Sigmoid colon (tissue), 7 donors: Measurements from ENCODE around the gene CDC37L1. TPM values are rescaled to one million over a fixed set of nuclear protein-coding genes. Genes with fewer than 3 reads are reported as not detected.

Source experiments
- DNase-seq: peaks from one replicate; pipeline ENCODE4 v3.0.0-alpha.2; 2019
- H3K27ac ChIP-seq, 4 donors: fragments of 200-600 bp; sonication (generic); one replicate each; pipeline ENCODE4 v1.5.1; 2016 to 2019; ENCODE audit warnings: mild to moderate bottlenecking in 1 of 4
- H3K27me3 ChIP-seq, 3 donors: fragments of 200-600 bp; sonication (generic); one replicate each; pipeline ENCODE4 v1.5.1; 2019; ENCODE audit warnings: mild to moderate bottlenecking in 1 of 3
- H3K36me3 ChIP-seq, 4 donors: fragments of 200-600 bp; sonication (generic); one replicate each; pipeline ENCODE4 v1.5.1; 2016 to 2019
- H3K4me1 ChIP-seq, 4 donors: fragments of 200-600 bp; sonication (generic); one replicate each; pipeline ENCODE4 v1.5.1; 2017 to 2019
- H3K4me3 ChIP-seq, 4 donors: fragments of 200-600 bp; sonication (generic); one replicate each; pipeline ENCODE4 v1.5.1; 2017 to 2019; ENCODE audit warnings: mild to moderate bottlenecking in 2 of 4, moderate library complexity in 1 of 4
- H3K9me3 ChIP-seq, 4 donors: fragments of 200-600 bp in 3 of 4; sonication (generic) in 3 of 4; one replicate each; pipeline versions ENCODE4 v1.5.1 to v1.6.1; 2013 to 2019
- CTCF ChIP-seq, 4 experiments: fragments of 450-650 bp in 3 of 4; fragments of 200-600 bp in 1 of 4; IDR thresholded peaks; one replicate each; pipeline ENCODE4 v1.5.1; 2016 to 2019; ENCODE audit warnings: antibody characterized with exemption in 4 of 4, mild to moderate bottlenecking in 3 of 4, moderate library complexity in 2 of 4
- EP300 ChIP-seq, 4 donors: sonication (generic); formaldehyde crosslinking; IDR thresholded peaks; one replicate each; pipeline ENCODE4 v1.6.1; 2017; ENCODE audit warnings: antibody characterized with exemption in 4 of 4
- POLR2A ChIP-seq, 2 donors: fragments of 450-650 bp; IDR thresholded peaks; one replicate each; pipeline ENCODE4 v1.6.1; 2016; ENCODE audit warnings: antibody characterized with exemption in 2 of 2, mild to moderate bottlenecking in 2 of 2, moderate library complexity in 2 of 2
- POLR2AphosphoS5 ChIP-seq, 4 donors: sonication (generic); formaldehyde crosslinking; IDR thresholded peaks; one replicate each; pipeline ENCODE4 v1.6.1; 2017; ENCODE audit warnings: antibody characterized with exemption in 4 of 4
- WGBS, 2 donors: extraction: QIAGEN DNeasy Blood & Tissue Kit; methylation state at CpG; one replicate each; pipeline ENCODE4 v1.1.7; 2013; 5-methylcytosine and 5-hydroxymethylcytosine counted together
- intact Hi-C: fragments of 100-400 bp; cut with DNase I; formaldehyde crosslinking; loops from one replicate; pipeline ENCODE4 v1.15.1; 2023
- polyA plus RNA-seq, 3 donors: library from polyadenylated mRNA; stranded (reverse); fragments of 200-250 nt; gene quantifications; one replicate each; pipeline ENCODE4 v1.2.3, GENCODE V29; 2013
- total RNA-seq, 4 donors: library from RNA; depleted of rRNA; stranded (reverse); fragments of >200 nt; gene quantifications; one replicate each; pipeline ENCODE4 v1.1.0, GENCODE V29; 2016
- donor health status: healthy with polysubstance abuse.
- donor health status: Bipolar disorder and iron deficiency.
- donor health status: healthy.

Gene CDC37L1
- total and polyA plus RNA-seq, 7 donors, result 8.4 to 40.6 (median 30.7) TPM

GRCh38 chr9:4666042-4666699 is 13.2 kb upstream of the CDC37L1 start, which contains the start of gene SPATA6L:
Gene SPATA6L, minus strand, starts transcription at chr9:4666480. Its CDS starts 230 bp downstream, at chr9:4666250.
- intact Hi-C loops, result loop anchor here (10.0 kb wide), 1 partner anchor 1141 kb away; the partner anchor contains the start of gene RFX3
- Histone ChIP-seq H3K4me3 (peak within 1 kb of the TSS; percentile 27 to 51 (median 48)), H3K27me3 (no peaks in the 10 kb centered on the region), H3K4me1 (peaks cover 0 to 46% (median 18%) of the 10 kb centered on the region in 4 donors), H3K27ac (peak within 1 kb of the TSS; percentile 64 to 75 (median 70)), H3K36me3 (no peaks in the 10 kb centered on the region), H3K9me3 (no peaks in the 10 kb centered on the region)
- peak; percentile 88 for DNase-seq
- 1 to 2% methylated on average over 36 of the region's 36 CpGs for WGBS, 2 donors
- TF ChIP-seq POLR2AphosphoS5 (IDR thresholded peaks at IDR 0.05) (peak in 3 of 4 donors; percentile 29 to 51 (median 47)), EP300 (IDR thresholded peaks at IDR 0.05) (no peak)

- H3K27ac ChIP-seq, result no peak overlapping the region
- WGBS, 2 donors, result 97 to 99% methylated on average over 1 of the region's 1 CpG
Measured at GRCh38 chr9:4667681-4668080, 11.7 kb upstream of the CDC37L1 start.

DNA sequence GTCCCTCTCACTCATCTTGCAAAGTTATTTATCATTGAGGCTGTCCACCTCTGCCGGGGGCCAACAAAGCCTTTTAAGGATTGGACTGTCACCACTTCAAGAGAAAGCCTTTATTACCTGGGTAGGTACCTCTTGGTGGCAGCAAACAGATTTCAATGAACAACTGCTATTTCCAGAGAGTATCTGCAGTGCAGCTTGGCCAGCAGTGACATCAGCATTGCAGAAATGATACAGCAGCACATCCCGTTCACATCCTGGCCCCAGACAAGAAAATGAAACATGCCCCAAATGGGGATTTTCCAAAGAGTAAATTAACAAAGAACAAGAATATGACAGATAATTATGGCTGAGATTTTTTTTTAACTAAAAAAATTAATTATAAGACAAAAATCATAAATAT is 10.8 kb upstream of the CDC37L1 start:
- Histone ChIP-seq H3K4me1 (peaks cover 0 to 27% (median 4%) of the 10 kb centered on the region in 4 donors), H3K36me3 (no peaks in the 10 kb centered on the region), H3K27me3 (no peaks in the 10 kb centered on the region), H3K9me3 (no peaks in the 10 kb centered on the region), H3K4me3 (no peak overlapping the region), H3K27ac (no peak overlapping the region)
- intact Hi-C loops, result loop anchor here (10.0 kb wide), 1 partner anchor 1144 kb away; the partner anchor contains the start of gene RFX3
- DNase-seq, result no peak
- no peak for TF ChIP-seq EP300 (IDR thresholded peaks at IDR 0.05)
- 88 to 89% methylated on average over 2 of the region's 2 CpGs for WGBS, 2 donors

More at GRCh38 chr9:4667681-4668080, 11.7 kb upstream of the CDC37L1 start:
- DNase-seq, result no peak
- Histone ChIP-seq H3K9me3 (no peaks in the 10 kb centered on the region), H3K4me3 (no peak overlapping the region), H3K4me1 (peaks cover 0 to 37% (median 13%) of the 10 kb centered on the region in 4 donors), H3K27me3 (no peaks in the 10 kb centered on the region), H3K36me3 (no peaks in the 10 kb centered on the region)
- intact Hi-C loops, result loop anchor here (10.0 kb wide), 1 partner anchor 1143 kb away; the partner anchor contains the start of gene RFX3
- TF ChIP-seq POLR2A (IDR thresholded peaks at IDR 0.05), result no peak
- TF ChIP-seq EP300 (IDR thresholded peaks at IDR 0.05), result no peak
- no peak for TF ChIP-seq CTCF (IDR thresholded peaks at IDR 0.05)
- no peak for TF ChIP-seq POLR2AphosphoS5 (IDR thresholded peaks at IDR 0.05)

GRCh38 chr9:4669890-4670289 is 9.5 kb upstream of the CDC37L1 start:
- H3K36me3 ChIP-seq, result no peaks in the 10 kb centered on the region
- no peak for DNase-seq
- no peak overlapping the region for H3K4me3 ChIP-seq
- no peaks in the 10 kb centered on the region for H3K9me3 ChIP-seq
- TF ChIP-seq POLR2A (IDR thresholded peaks at IDR 0.05) (no peak), EP300 (IDR thresholded peaks at IDR 0.05) (no peak), CTCF (IDR thresholded peaks at IDR 0.05) (no peak), POLR2AphosphoS5 (IDR thresholded peaks at IDR 0.05) (no peak)
- no peak overlapping the region for H3K27ac ChIP-seq
- intact Hi-C loops, result loop anchor here (10.0 kb wide), 2 partner anchors 315 to 1145 kb away; partner anchors contain the start of genes JAK2 and RFX3
- H3K27me3 ChIP-seq, result no peaks in the 10 kb centered on the region
- peaks cover 0 to 20% (median 2%) of the 10 kb centered on the region in 4 donors for H3K4me1 ChIP-seq

- WGBS, 2 donors, result 83 to 93% methylated on average over 3 of the region's 3 CpGs
- intact Hi-C loops, result loop anchor here (10.0 kb wide), 1 partner anchor 314 kb away; the partner anchor contains the start of gene JAK2
- no peak for TF ChIP-seq POLR2A (IDR thresholded peaks at IDR 0.05)
- no peak for TF ChIP-seq EP300 (IDR thresholded peaks at IDR 0.05)
- TF ChIP-seq POLR2AphosphoS5 (IDR thresholded peaks at IDR 0.05), result no peak
- TF ChIP-seq CTCF (IDR thresholded peaks at IDR 0.05), result no peak
Measured at GRCh38 chr9:4670591-4670990, 8.8 kb upstream of the CDC37L1 start.

More at GRCh38 chr9:4670591-4670990, 8.8 kb upstream of the CDC37L1 start:
- Histone ChIP-seq H3K27ac (no peak overlapping the region), H3K4me3 (no peak overlapping the region), H3K4me1 (peaks cover 0 to 13% (median 2%) of the 10 kb centered on the region in 4 donors), H3K36me3 (no peaks in the 10 kb centered on the region), H3K27me3 (no peaks in the 10 kb centered on the region), H3K9me3 (no peaks in the 10 kb centered on the region)
- no peak for DNase-seq
